WERI-Rb-1 (cell line): ENCODE results near the gene GRIK1.

Experiments
- DNase-seq: peaks from one replicate; pipeline ENCODE4 v3.0.0-alpha.2; 2020
- H3K27ac ChIP-seq: fragments of 250-450 bp; sonication (Bioruptor Pico); 2 replicates; pipeline ENCODE4 v1.5.1; 2020; ENCODE audit warnings: mild to moderate bottlenecking, moderate library complexity
- H3K27me3 ChIP-seq: fragments of 250-450 bp; sonication (Bioruptor Pico); 2 replicates; pipeline ENCODE4 v1.5.1; 2021; ENCODE audit warnings: mild to moderate bottlenecking, low read depth, moderate library complexity; ENCODE audit not compliant: insufficient read depth, severe bottlenecking
- H3K36me3 ChIP-seq: fragments of 250-450 bp; sonication (Bioruptor Pico); 2 replicates; pipeline ENCODE4 v1.5.1; 2020; ENCODE audit warnings: mild to moderate bottlenecking, moderate library complexity
- H3K4me3 ChIP-seq: 2 replicates; pipeline ENCODE4 v1.5.1; 2011; ENCODE audit warnings: low read depth, mild to moderate bottlenecking, control low read depth, low read length
- H3K9me3 ChIP-seq: fragments of 250-450 bp; sonication (Bioruptor Pico); 2 replicates; pipeline ENCODE4 v1.5.1; 2021; ENCODE audit warnings: mild to moderate bottlenecking, moderate library complexity; ENCODE audit not compliant: severe bottlenecking
- CTCF ChIP-seq: IDR thresholded peaks from 2 replicates; pipeline ENCODE4 v1.5.1; 2011; ENCODE audit warnings: low read depth, mild to moderate bottlenecking, control low read depth, inconsistent platforms, low read length

The GRIK1 gene

GRCh38 chr21:29873908-29874307 lies 65.9 kb downstream of the GRIK1 start:
- H3K4me3 ChIP-seq = no peak overlapping the region
- H3K27me3 ChIP-seq = no peaks in the 10 kb centered on the region
- no peak overlapping the region for H3K27ac ChIP-seq
- no peaks in the 10 kb centered on the region for H3K9me3 ChIP-seq
- no peak for TF ChIP-seq CTCF
- no peaks in the 10 kb centered on the region for H3K36me3 ChIP-seq
- no peak for DNase-seq

- no peak overlapping the region for H3K4me3 ChIP-seq
- no peak for TF ChIP-seq CTCF
- no peak for DNase-seq
- no peaks in the 10 kb centered on the region for H3K36me3 ChIP-seq
- no peak overlapping the region for H3K27ac ChIP-seq
- no peaks in the 10 kb centered on the region for H3K27me3 ChIP-seq
- H3K9me3 ChIP-seq = no peaks in the 10 kb centered on the region
These were observed 69.0 kb downstream of the GRIK1 start for GRCh38 chr21:29870814-29871213.

- Histone ChIP-seq H3K36me3 (no peaks in the 10 kb centered on the region), H3K27ac (no peak overlapping the region), H3K4me3 (no peak overlapping the region), H3K27me3 (no peaks in the 10 kb centered on the region), H3K9me3 (no peaks in the 10 kb centered on the region)
- no peak for TF ChIP-seq CTCF
- no peak for DNase-seq
These were observed 72.0 kb downstream of the GRIK1 start for GRCh38 chr21:29867796-29868195.

- H3K9me3 ChIP-seq = no peaks in the 10 kb centered on the region
- no peak overlapping the region for H3K27ac ChIP-seq
- DNase-seq = no peak
- no peaks in the 10 kb centered on the region for H3K27me3 ChIP-seq
- no peak overlapping the region for H3K4me3 ChIP-seq
- no peak for TF ChIP-seq CTCF
- no peaks in the 10 kb centered on the region for H3K36me3 ChIP-seq
These were observed 79.5 kb downstream of the GRIK1 start for GRCh38 chr21:29860346-29860745.

- no peak overlapping the region for H3K4me3 ChIP-seq
- H3K9me3 ChIP-seq = no peaks in the 10 kb centered on the region
- H3K27ac ChIP-seq = no peak overlapping the region
- no peak for DNase-seq
- no peaks in the 10 kb centered on the region for H3K36me3 ChIP-seq
- no peak for TF ChIP-seq CTCF
- no peaks in the 10 kb centered on the region for H3K27me3 ChIP-seq
These were observed 82.6 kb downstream of the GRIK1 start for GRCh38 chr21:29857150-29857549.

- H3K4me3 ChIP-seq = no peak overlapping the region
- H3K9me3 ChIP-seq = no peaks in the 10 kb centered on the region
- H3K27ac ChIP-seq = no peak overlapping the region
- no peaks in the 10 kb centered on the region for H3K27me3 ChIP-seq
- no peak for TF ChIP-seq CTCF
- DNase-seq = no peak
- no peaks in the 10 kb centered on the region for H3K36me3 ChIP-seq
These were observed 85.0 kb downstream of the GRIK1 start for GRCh38 chr21:29854795-29855194.
